Right cardiac atrium (tissue), 5 donors: Measurements from ENCODE around the gene FSTL4. TPM values are rescaled to one million over a fixed set of nuclear protein-coding genes. Genes with fewer than 3 reads are reported as not detected.

ENCODE experiments used
- ATAC-seq, 2 donors: fragments of 200-7000 bp; cut with Tn5 transposase; one replicate each; pipeline versions ENCODE4 v1.8.0 to v1.9.1; 2020; ENCODE audit warnings: moderate library complexity in 2 of 2, mild to moderate bottlenecking in 1 of 2
- DNase-seq, 3 donors: peaks; one replicate each; pipeline ENCODE4 v3.0.0-alpha.2; 2020
- H3K27ac ChIP-seq: one replicate; pipeline ENCODE4 v1.5.1; 2013; ENCODE audit warnings: mild to moderate bottlenecking, low read length, control low read depth, moderate library complexity
- H3K27me3 ChIP-seq: one replicate; pipeline ENCODE4 v1.6.1; 2013; ENCODE audit not compliant: control insufficient read depth, insufficient read depth
- H3K4me1 ChIP-seq: one replicate; pipeline ENCODE4 v1.6.1; 2013; ENCODE audit warnings: low read length; ENCODE audit not compliant: control insufficient read depth, insufficient read depth
- H3K4me3 ChIP-seq: one replicate; pipeline ENCODE4 v1.5.1; 2013; ENCODE audit warnings: low read length, control low read depth
- H3K9me3 ChIP-seq: one replicate; pipeline ENCODE4 v1.6.1; 2013; ENCODE audit warnings: low read length; ENCODE audit not compliant: control insufficient read depth
- WGBS: extraction: QIAGEN DNeasy Blood & Tissue Kit; methylation state at CpG from one replicate; pipeline ENCODE4 v1.1.7; 2013; 5-methylcytosine and 5-hydroxymethylcytosine counted together
- intact Hi-C, 4 donors: fragments of 100-400 bp; cut with DNase I; formaldehyde crosslinking; loops; one replicate each; pipeline versions ENCODE4 v1.11.0 to v1.14.0; 2022 to 2023
- polyA plus RNA-seq: library from polyadenylated mRNA; stranded (reverse); fragments of 200-250 nt; gene quantifications from one replicate; pipeline ENCODE4 v1.2.3, GENCODE V29; 2013
- total RNA-seq, 4 donors: library from RNA; stranded (reverse); fragmentation: NEBNext Ultra II Directional; extraction: Animal tissue kit (Norgen Biotek cat#: 25700); gene quantifications; one replicate each; pipeline ENCODE4 v1.2.1, GENCODE V29; 2021
- donor health status: healthy with polysubstance abuse.
- donor health status: DM: no; HTN: yes; CAD: no.
- donor health status: DM: no; HTN: no; CAD: no.
- donor health status: DM: no; HTN: yes; CAD: no; lungs with severe emphysema.
- donor health status: DM: yes; HTN: yes; CAD: no.

The FSTL4 gene
- total and polyA plus RNA-seq, 5 donors, result not detected

DNA sequence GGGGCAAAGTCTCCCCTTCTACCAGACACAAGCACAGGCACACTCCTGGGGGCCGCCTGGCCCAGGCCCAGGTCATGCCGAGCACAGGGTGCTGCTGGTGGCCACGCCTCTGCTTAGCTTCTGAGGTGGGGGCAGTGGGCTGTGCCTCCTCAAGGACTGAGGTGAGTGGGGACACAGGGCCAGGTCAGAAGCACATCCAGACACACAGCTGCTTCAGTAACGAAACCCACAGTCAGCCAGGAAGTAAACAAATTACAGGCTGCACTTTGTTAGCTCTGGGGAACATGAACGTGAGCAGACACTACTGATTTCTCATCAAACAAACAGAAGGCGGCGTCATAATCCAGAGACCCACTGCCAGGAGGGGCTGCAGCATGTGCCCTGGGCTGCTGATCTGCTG lies 368.1 kb downstream of the FSTL4 start:
- no peak overlapping the region for H3K4me3 ChIP-seq
- H3K9me3 ChIP-seq, result no peaks in the 10 kb centered on the region
- no peaks in the 10 kb centered on the region for H3K27me3 ChIP-seq
- WGBS, result 58% methylated on average over 7 of the region's 7 CpGs
- no peak for ATAC-seq
- no peak overlapping the region for H3K27ac ChIP-seq
- DNase-seq, result no peak
- no peaks in the 10 kb centered on the region for H3K4me1 ChIP-seq
- intact Hi-C loops, result loop anchor here in 1 of 4 donors (10.0 kb wide), 1 partner anchor 119 kb away; no protein-coding TSS in a partner anchor

GRCh38 chr5:133243196-133243595 lies 369.1 kb downstream of the FSTL4 start:
- Histone ChIP-seq H3K27ac (no peak overlapping the region), H3K9me3 (no peaks in the 10 kb centered on the region), H3K27me3 (no peaks in the 10 kb centered on the region), H3K4me3 (no peak overlapping the region), H3K4me1 (no peaks in the 10 kb centered on the region)
- 73% methylated on average over 3 of the region's 3 CpGs for WGBS
- ATAC-seq (no peak), DNase-seq (no peak)
- intact Hi-C loops, result loop anchor here in 1 of 4 donors (10.0 kb wide), 1 partner anchor 118 kb away; no protein-coding TSS in a partner anchor

DNA sequence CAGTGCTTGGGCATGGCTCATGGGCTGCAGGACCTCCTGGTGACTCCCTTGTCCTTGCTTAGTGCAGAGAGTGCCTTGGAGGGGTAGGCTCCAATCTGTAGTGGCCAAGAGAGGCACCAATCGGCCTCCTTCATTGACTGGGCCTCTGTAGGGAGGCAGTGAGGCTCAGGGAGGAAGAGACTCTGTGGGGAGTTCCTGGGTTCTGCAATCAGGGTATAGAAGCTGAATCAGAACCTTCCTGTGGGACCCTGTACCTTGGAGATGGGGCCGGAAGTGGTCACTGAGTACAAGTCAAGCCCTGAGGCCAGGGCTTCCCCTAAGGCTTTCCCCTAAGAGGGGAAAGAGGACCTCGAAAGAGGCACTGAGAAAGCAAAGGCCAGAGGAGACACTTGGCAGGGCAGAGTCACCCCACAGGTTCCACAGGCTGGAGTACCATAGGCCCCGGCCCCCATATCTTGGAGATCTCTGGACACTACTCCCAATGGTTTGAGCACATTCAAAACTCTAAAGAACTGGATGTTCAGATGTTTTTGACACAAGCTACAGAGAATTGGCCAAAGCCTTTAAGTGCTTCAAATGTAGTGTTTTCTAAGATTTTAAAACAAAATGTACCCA lies 370.0 kb downstream of the FSTL4 start:
- DNase-seq, result no peak
- ATAC-seq, result no peak
- Histone ChIP-seq H3K27me3 (no peaks in the 10 kb centered on the region), H3K9me3 (no peaks in the 10 kb centered on the region), H3K4me1 (no peaks in the 10 kb centered on the region), H3K4me3 (no peak overlapping the region), H3K27ac (no peak overlapping the region)
- WGBS, result 93% methylated on average over 4 of the region's 4 CpGs
- intact Hi-C loops, result loop anchor here in 1 of 4 donors (10.0 kb wide), 1 partner anchor 118 kb away; no protein-coding TSS in a partner anchor

DNA sequence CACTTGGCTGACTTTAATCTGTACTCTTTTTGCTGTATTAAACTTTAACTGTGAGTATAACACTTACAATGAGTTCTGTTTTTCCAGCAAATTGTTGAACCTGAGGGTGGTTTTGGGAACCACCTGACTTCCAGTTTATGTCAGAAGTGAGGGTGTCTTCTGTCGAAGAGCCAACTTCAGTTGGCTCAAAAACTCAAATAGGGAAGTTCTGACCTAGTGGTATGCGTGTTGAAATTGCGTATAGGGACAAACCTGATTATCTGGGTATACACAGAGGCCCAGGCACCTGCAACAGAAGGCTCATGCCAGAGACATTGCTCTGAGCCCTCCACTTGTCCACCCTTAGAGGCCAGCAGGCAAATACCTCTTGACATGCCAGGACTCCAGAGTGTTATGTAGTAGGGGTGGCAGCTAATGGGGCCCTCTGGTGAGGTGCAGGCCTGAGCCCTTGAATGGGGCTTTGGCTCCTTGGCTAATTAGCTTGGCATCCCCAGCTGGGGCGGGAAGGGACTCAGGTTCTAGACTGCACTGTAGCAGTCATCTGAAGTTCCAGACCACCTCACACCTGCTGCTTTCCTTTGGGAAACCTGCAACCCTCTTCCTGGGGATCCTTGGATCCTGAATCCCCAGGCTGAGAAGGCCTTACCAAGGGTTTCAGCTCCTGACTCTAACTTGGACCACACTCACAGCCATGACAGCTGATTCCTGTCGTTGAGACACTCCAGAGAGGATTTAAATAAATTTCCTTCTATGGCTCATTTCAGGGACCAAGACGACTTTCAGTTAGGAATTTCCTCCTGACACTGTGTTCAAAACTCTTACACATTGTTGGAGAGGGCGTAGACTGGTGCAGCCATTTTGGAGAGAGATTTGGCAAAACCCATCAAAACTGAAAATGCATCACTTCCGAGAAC lies 370.9 kb downstream of the FSTL4 start:
- H3K9me3 ChIP-seq, result no peaks in the 10 kb centered on the region
- WGBS, result 78% methylated on average over 8 of the region's 8 CpGs
- H3K4me1 ChIP-seq, result no peaks in the 10 kb centered on the region
- intact Hi-C loops, result loop anchor here in 1 of 4 donors (10.0 kb wide), 1 partner anchor 117 kb away; no protein-coding TSS in a partner anchor
- DNase-seq, result no peak
- no peak overlapping the region for H3K4me3 ChIP-seq
- ATAC-seq, result no peak
- H3K27me3 ChIP-seq, result no peaks in the 10 kb centered on the region
- no peak overlapping the region for H3K27ac ChIP-seq

GRCh38 chr5:133240425-133241091 lies 371.8 kb downstream of the FSTL4 start:
- no peaks in the 10 kb centered on the region for H3K27me3 ChIP-seq
- no peak overlapping the region for H3K4me3 ChIP-seq
- peak in 1 of 3 donors; percentile 39 for DNase-seq
- H3K9me3 ChIP-seq, result no peaks in the 10 kb centered on the region
- ATAC-seq, result peak; percentile 69 to 90
- intact Hi-C loops, result loop anchor here in 1 of 4 donors (10.0 kb wide), 1 partner anchor 116 kb away; no protein-coding TSS in a partner anchor
- H3K4me1 ChIP-seq, result no peaks in the 10 kb centered on the region
- no peak overlapping the region for H3K27ac ChIP-seq
- 58% methylated on average over 9 of the region's 9 CpGs for WGBS

DNA sequence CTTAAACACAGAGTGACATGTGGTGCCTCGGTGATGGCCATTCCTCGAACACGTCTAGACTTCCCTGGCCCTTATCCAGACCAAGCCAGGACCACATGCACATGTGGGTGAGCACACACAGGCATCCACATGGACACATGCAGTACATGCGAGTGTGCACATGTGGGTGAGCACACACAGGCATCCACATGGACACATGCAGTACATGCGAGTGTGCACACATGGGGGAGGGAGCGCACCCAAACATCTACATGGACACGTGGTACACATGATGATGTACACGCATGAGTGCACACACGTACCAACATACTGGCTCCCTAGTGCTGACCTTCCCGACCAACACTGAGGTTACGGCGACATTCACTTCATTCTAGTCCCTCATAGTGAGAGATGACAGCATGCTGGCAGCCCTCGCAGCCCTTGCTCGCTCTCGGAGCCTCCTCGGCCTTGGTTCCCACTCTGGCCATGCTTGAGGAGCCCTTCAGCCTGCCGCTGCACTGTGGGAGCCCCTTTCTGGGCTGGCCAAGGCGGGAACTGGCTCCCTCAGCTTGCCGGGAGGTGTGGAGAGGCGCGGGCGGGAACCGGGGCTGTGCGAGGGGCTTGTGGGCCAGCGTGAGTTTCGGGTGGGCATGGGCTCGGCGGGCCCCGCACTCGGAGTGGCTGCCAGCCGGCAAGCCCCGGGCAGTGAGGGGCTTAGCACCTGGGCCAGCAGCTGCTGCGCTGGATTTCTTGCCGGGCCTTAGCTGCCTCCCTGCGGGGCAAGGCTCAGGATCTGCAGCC lies 373.7 kb downstream of the FSTL4 start:
- Histone ChIP-seq H3K4me1 (no peaks in the 10 kb centered on the region), H3K9me3 (no peaks in the 10 kb centered on the region), H3K27ac (no peak overlapping the region), H3K27me3 (no peaks in the 10 kb centered on the region), H3K4me3 (no peak overlapping the region)
- 90% methylated on average over 35 of the region's 35 CpGs for WGBS
- no peak for DNase-seq
- no peak for ATAC-seq
- intact Hi-C loops, result no loop called here

- Histone ChIP-seq H3K9me3 (no peaks in the 10 kb centered on the region), H3K27me3 (no peaks in the 10 kb centered on the region), H3K27ac (no peak overlapping the region), H3K4me3 (no peak overlapping the region), H3K4me1 (no peaks in the 10 kb centered on the region)
- WGBS, result 71% methylated on average over 12 of the region's 12 CpGs
- intact Hi-C loops, result no loop called here
- DNase-seq (no peak), ATAC-seq (no peak)
Measured at GRCh38 chr5:133236976-133237375, 375.4 kb downstream of the FSTL4 start.

- intact Hi-C loops, result no loop called here
- ATAC-seq (no peak), DNase-seq (no peak)
- H3K9me3 ChIP-seq, result no peaks in the 10 kb centered on the region
- WGBS, result 80% methylated on average over 8 of the region's 8 CpGs
- no peaks in the 10 kb centered on the region for H3K4me1 ChIP-seq
- H3K27me3 ChIP-seq, result no peaks in the 10 kb centered on the region
- no peak overlapping the region for H3K4me3 ChIP-seq
- no peak overlapping the region for H3K27ac ChIP-seq
Measured at GRCh38 chr5:133236541-133236951, 375.8 kb downstream of the FSTL4 start.

- Histone ChIP-seq H3K9me3 (no peaks in the 10 kb centered on the region), H3K27ac (no peak overlapping the region), H3K4me1 (no peaks in the 10 kb centered on the region), H3K27me3 (no peaks in the 10 kb centered on the region), H3K4me3 (no peak overlapping the region)
- 88% methylated on average over 9 of the region's 9 CpGs for WGBS
- intact Hi-C loops, result no loop called here
- DNase-seq (no peak), ATAC-seq (no peak)
Measured at GRCh38 chr5:133235696-133236426, 376.5 kb downstream of the FSTL4 start.

DNA sequence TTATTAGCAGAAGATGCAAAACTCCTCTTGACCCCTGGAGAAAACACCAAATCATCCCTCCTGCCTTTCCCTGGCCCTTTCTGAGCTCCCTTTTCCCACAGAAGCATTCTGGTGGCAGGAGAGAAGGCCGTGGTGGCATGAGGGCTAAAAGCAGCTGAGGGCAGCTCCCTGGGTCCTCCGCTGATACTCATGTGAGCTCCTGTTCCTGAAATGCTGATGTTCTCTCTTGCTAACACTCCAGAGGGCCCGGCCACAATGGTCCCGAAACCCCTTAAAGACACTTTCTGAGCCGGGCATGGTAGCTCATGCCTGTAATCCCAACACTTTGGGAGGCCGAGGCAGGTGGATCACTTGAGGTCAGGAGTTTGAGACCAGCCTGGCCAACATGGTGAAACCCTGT lies 377.4 kb downstream of the FSTL4 start:
- intact Hi-C loops, result no loop called here
- ATAC-seq, result no peak
- H3K4me1 ChIP-seq, result no peaks in the 10 kb centered on the region
- H3K27me3 ChIP-seq, result no peaks in the 10 kb centered on the region
- H3K4me3 ChIP-seq, result no peak overlapping the region
- H3K9me3 ChIP-seq, result no peaks in the 10 kb centered on the region
- no peak for DNase-seq
- H3K27ac ChIP-seq, result no peak overlapping the region
- WGBS, result 91% methylated on average over 6 of the region's 6 CpGs
